H9 (cell line): Measurements from ENCODE around the gene CNBD2. TPM values are rescaled to one million over a fixed set of nuclear protein-coding genes. Genes with fewer than 3 reads are reported as not detected.

Experiments used
- DNase-seq: peaks from one replicate; pipeline ENCODE4 v3.0.0-alpha.2; 2017
- H2AFZ ChIP-seq: one replicate; pipeline ENCODE4 v1.6.1; 2013; ENCODE audit warnings: mild to moderate bottlenecking, low read length, control low read depth, moderate library complexity
- H2AK5ac ChIP-seq: 2 replicates; pipeline ENCODE4 v1.6.1; 2013; ENCODE audit warnings: low read length, control low read depth, mixed read lengths; ENCODE audit not compliant: insufficient read length
- H2BK120ac ChIP-seq: one replicate; pipeline ENCODE4 v1.6.1; 2013; ENCODE audit warnings: low read depth, mild to moderate bottlenecking, low read length, control low read depth, inconsistent platforms; ENCODE audit not compliant: poor library complexity, severe bottlenecking
- H2BK12ac ChIP-seq: 2 replicates; pipeline ENCODE4 v1.6.1; 2013; ENCODE audit warnings: low read length, control low read depth, mixed read lengths, low read depth; ENCODE audit not compliant: insufficient read length
- H2BK15ac ChIP-seq: 2 replicates; pipeline ENCODE4 v1.6.1; 2013; ENCODE audit warnings: low read depth, low read length, control low read depth
- H2BK20ac ChIP-seq: one replicate; pipeline ENCODE4 v1.6.1; 2013; ENCODE audit warnings: low read depth, mild to moderate bottlenecking, low read length, control low read depth, inconsistent platforms; ENCODE audit not compliant: poor library complexity, severe bottlenecking
- H2BK5ac ChIP-seq: 2 replicates; pipeline ENCODE4 v1.6.1; 2013; ENCODE audit warnings: low read length, control low read depth, mixed read lengths; ENCODE audit not compliant: insufficient read length
- H3K14ac ChIP-seq: 2 replicates; pipeline ENCODE4 v1.6.1; 2013; ENCODE audit warnings: low read length, control low read depth; ENCODE audit not compliant: insufficient read depth
- H3K18ac ChIP-seq: 2 replicates; pipeline ENCODE4 v1.6.1; 2013; ENCODE audit warnings: low read depth, mild to moderate bottlenecking, mixed read lengths, low read length, control low read depth; ENCODE audit not compliant: insufficient read length
- H3K23ac ChIP-seq: 2 replicates; pipeline ENCODE4 v1.6.1; 2013; ENCODE audit warnings: low read length, control low read depth, mixed read lengths, low read depth; ENCODE audit not compliant: insufficient read length
- H3K23me2 ChIP-seq: 2 replicates; pipeline ENCODE4 v1.6.1; 2013; ENCODE audit warnings: low read depth, mild to moderate bottlenecking, mixed read lengths, low read length, control low read depth; ENCODE audit not compliant: insufficient read length, poor library complexity, severe bottlenecking
- H3K27ac ChIP-seq: 2 replicates; pipeline ENCODE4 v1.5.1; 2013; ENCODE audit warnings: low read length, control low read depth, mixed read lengths, low read depth; ENCODE audit not compliant: insufficient read length
- H3K27me3 ChIP-seq: 2 replicates; pipeline ENCODE4 v1.6.1; 2013; ENCODE audit warnings: low read length, control low read depth, inconsistent platforms; ENCODE audit not compliant: insufficient read depth
- H3K4ac ChIP-seq: 2 replicates; pipeline ENCODE4 v1.6.1; 2013; ENCODE audit warnings: low read depth, mild to moderate bottlenecking, control low read depth, inconsistent platforms, low read length, moderate library complexity
- H3K4me1 ChIP-seq: 2 replicates; pipeline ENCODE4 v1.6.1; 2013; ENCODE audit warnings: low read length, control low read depth, inconsistent platforms; ENCODE audit not compliant: insufficient read depth
- H3K4me2 ChIP-seq: 2 replicates; pipeline ENCODE4 v1.6.1; 2013; ENCODE audit warnings: low read length, control low read depth, mixed read lengths; ENCODE audit not compliant: insufficient read length, insufficient read depth
- H3K56ac ChIP-seq: 2 replicates; pipeline ENCODE4 v1.6.1; 2013; ENCODE audit warnings: low read depth, mild to moderate bottlenecking, mixed read lengths, low read length, control low read depth; ENCODE audit not compliant: insufficient read length
- H3K79me1 ChIP-seq: 2 replicates; pipeline ENCODE4 v1.6.1; 2013; ENCODE audit warnings: low read depth, mild to moderate bottlenecking, moderate library complexity, low read length, control low read depth, inconsistent platforms; ENCODE audit not compliant: insufficient read depth, poor library complexity, severe bottlenecking
- H3K79me2 ChIP-seq: 2 replicates; pipeline ENCODE4 v1.6.1; 2013; ENCODE audit warnings: low read length, control low read depth, inconsistent platforms; ENCODE audit not compliant: insufficient read depth
- H3K9ac ChIP-seq: 2 replicates; pipeline ENCODE4 v1.6.1; 2013; ENCODE audit warnings: low read length, control low read depth, mixed read lengths; ENCODE audit not compliant: insufficient read length; ENCODE audit errors: extremely low read depth
- H3K9me3 ChIP-seq: one replicate; pipeline ENCODE4 v1.6.1; 2013; ENCODE audit warnings: low read depth, low read length, inconsistent platforms; ENCODE audit not compliant: control insufficient read depth
- H3T11ph ChIP-seq: one replicate; pipeline ENCODE4 v1.6.1; 2013; ENCODE audit warnings: mild to moderate bottlenecking, low read length, control low read depth, inconsistent platforms
- H4K20me1 ChIP-seq: one replicate; pipeline ENCODE4 v1.6.1; 2013; ENCODE audit not compliant: control insufficient read depth, insufficient read length, insufficient read depth
- H4K5ac ChIP-seq: 2 replicates; pipeline ENCODE4 v1.6.1; 2013; ENCODE audit warnings: low read depth, mild to moderate bottlenecking, mixed read lengths, low read length, control low read depth; ENCODE audit not compliant: insufficient read length
- H4K8ac ChIP-seq: replicated peaks from 2 replicates; pipeline ENCODE4 v1.6.1; 2013; ENCODE audit warnings: low read length, control low read depth, mixed read lengths, low read depth; ENCODE audit not compliant: insufficient read length
- H4K91ac ChIP-seq: 2 replicates; pipeline ENCODE4 v1.6.1; 2013; ENCODE audit warnings: low read depth, mild to moderate bottlenecking, moderate library complexity, mixed read lengths, low read length, control low read depth; ENCODE audit not compliant: insufficient read length
- H3K27ac Mint-ChIP-seq, 3 experiments: 2 replicates in 2 of 3; 3 replicates in 1 of 3; pipeline ENCODE4 v1.8.0; 2020 to 2021; ENCODE audit warnings: mixed read lengths in 3 of 3, mild to moderate bottlenecking in 1 of 3, moderate library complexity in 1 of 3
- H3K27me3 Mint-ChIP-seq: 2 replicates; pipeline ENCODE4 v1.8.0; 2021; ENCODE audit warnings: low read depth, mild to moderate bottlenecking, moderate library complexity, mixed read lengths
- H3K36me3 Mint-ChIP-seq, 3 experiments: 2 replicates in 2 of 3; 3 replicates in 1 of 3; pipeline ENCODE4 v1.8.0; 2020 to 2021; ENCODE audit warnings: low read depth in 3 of 3, mixed read lengths in 3 of 3; ENCODE audit not compliant: insufficient read depth in 1 of 3
- H3K4me1 Mint-ChIP-seq, 2 experiments: 2 replicates each; pipeline ENCODE4 v1.8.0; 2020; ENCODE audit warnings: mixed read lengths in 2 of 2
- H3K4me3 Mint-ChIP-seq, 2 experiments: 2 replicates in 1 of 2; 3 replicates in 1 of 2; pipeline ENCODE4 v1.8.0; 2020 to 2021; ENCODE audit warnings: mild to moderate bottlenecking in 2 of 2, mixed read lengths in 2 of 2, moderate library complexity in 1 of 2
- H3K9me3 Mint-ChIP-seq, 2 experiments: 2 replicates in 1 of 2; 3 replicates in 1 of 2; pipeline ENCODE4 v1.8.0; 2020; ENCODE audit warnings: mild to moderate bottlenecking in 2 of 2, mixed read lengths in 2 of 2, moderate library complexity in 1 of 2
- CTCF ChIP-seq: fragments of 200-600 bp; sonication (generic); conservative IDR thresholded peaks from 3 replicates; pipeline ENCODE4 v1.8.0; 2021; ENCODE audit warnings: antibody characterized with exemption, mild to moderate bottlenecking
- WGBS: extraction: QIAGEN DNeasy Blood & Tissue Kit; methylation state at CpG from one replicate; pipeline ENCODE4 v1.1.7; 2013; ENCODE audit warnings: missing lambda C conversion rate, low lambda C conversion rate, mixed read lengths; ENCODE audit not compliant: insufficient read length; ENCODE audit errors: extremely low coverage; 5-methylcytosine and 5-hydroxymethylcytosine counted together
- total RNA-seq: library from RNA; stranded (reverse); gene quantifications from 2 replicates; pipeline ENCODE4 v1.2.1, GENCODE V29; 2021

Gene CNBD2
- total RNA-seq, 1 experiment from 2014 or later = 3.1 TPM

- Histone ChIP-seq H3K4me2 (no peak overlapping the region), H2BK20ac (no peak overlapping the region), H3K79me2 (no peaks in the 10 kb centered on the region), H3T11ph (no peak overlapping the region), H2BK120ac (no peak overlapping the region), H3K27ac (no peak overlapping the region), H3K79me1 (no peaks in the 10 kb centered on the region), H4K91ac (no peak overlapping the region), H3K4me1 (no peaks in the 10 kb centered on the region), H3K23ac (no peak overlapping the region), H2AFZ (no peak overlapping the region), H3K9ac (no peak overlapping the region), H3K14ac (no peak overlapping the region), H4K8ac (no peak overlapping the region), H2BK5ac (no peak overlapping the region), H2BK12ac (no peak overlapping the region), H4K5ac (no peak overlapping the region), H3K9me3 (no peaks in the 10 kb centered on the region), H3K18ac (no peak overlapping the region), H3K23me2 (no peaks in the 10 kb centered on the region), H2BK15ac (no peak overlapping the region), H2AK5ac (no peak overlapping the region), H4K20me1 (no peaks in the 10 kb centered on the region), H3K56ac (no peak overlapping the region), H3K4ac (no peak overlapping the region), H3K27me3 (no peaks in the 10 kb centered on the region)
- Mint-ChIP-seq H3K27me3 (peaks cover 12% of the 10 kb centered on the region), H3K27ac (no peak overlapping the region), H3K4me1 (peaks cover 4 to 16% of the 10 kb centered on the region in 2 experiments), H3K9me3 (no peaks in the 10 kb centered on the region), H3K4me3 (no peak overlapping the region), H3K36me3 (no peaks in the 10 kb centered on the region)
- no CpG with 5 or more reads among the region's 3 CpGs for WGBS
- no peak for DNase-seq
- peak; percentile 63 for TF ChIP-seq CTCF
Measured at GRCh38 chr20:35991142-35991771, 22.9 kb downstream of the CNBD2 start.
